ENCODE results near the gene ATF1.
"Not testable (repeated sequence)": the region's sequence is repeated elsewhere in the genome, so short reads cannot be mapped to it uniquely, and the experiment has no call there.

Gene ATF1

DNA sequence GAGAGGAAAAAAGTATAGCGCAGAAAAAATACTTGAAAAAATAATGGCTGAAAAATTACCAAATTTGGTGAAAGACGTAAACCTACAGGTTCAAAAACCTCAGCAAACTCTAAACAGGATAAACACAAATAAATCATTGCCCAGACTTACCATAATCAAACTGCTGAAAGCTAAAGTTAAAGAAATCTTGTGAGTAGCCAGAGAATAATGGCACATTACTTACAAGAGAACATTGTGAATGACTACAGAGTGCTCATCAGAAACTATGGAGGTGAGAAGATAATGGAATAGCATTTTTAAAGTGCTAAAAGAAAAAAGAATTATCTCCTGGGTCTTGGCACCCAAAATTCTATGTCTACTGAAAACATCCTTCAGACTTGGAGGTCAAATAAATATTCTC lies 36.0 kb downstream of the ATF1 start:
- no peak for DNase-seq (ENCODE audit: low read depth in 3 of 3)

DNA sequence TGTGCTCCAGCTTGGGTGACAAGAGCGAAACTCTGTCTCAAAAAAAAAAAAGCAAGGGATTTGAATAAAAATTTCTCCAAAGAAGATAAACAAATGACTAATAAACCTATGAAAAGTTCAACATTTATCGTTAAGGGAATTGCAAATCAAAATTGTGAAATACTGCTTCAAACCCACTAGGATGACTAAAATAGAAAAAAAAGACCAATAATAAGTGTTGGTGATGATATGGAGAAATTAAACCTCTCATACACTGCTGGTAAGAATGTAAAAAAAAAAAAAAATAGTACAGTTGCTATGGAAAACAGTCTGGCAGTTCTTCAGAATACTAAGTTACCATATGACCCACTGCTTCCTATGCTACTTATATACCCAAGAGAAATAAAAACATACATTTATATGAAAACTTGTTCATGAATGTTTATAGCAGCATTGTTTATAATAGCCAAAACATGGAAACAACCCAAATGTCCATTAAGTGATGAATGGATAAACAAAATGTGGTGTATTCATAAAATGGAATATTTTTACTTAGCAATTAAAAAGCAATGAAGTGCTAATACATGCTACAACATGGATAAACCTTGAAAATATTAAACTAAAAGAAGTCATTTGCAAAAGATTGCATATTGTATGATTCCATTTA lies 39.5 kb downstream of the ATF1 start:
- no peak for DNase-seq (ENCODE audit: low read depth in 3 of 3)

DNA sequence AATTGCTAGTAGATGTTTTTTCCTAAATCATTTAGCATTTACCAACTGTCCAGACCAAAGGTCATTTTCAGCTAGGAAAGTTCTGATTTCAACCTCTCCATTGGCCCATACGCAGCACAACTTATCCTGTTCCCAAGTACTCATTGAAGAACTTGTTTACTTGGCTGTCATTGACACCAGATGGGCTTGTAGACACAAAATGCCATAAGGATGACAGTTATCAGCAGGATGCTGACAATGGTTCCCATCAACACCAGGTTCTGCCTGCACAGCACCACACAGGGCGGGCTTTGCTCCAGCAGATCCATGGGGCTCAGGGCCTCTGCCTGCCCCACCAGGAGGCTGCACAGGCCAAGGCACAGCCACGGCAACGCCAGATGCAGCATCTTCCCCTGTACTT lies 42.3 kb downstream of the ATF1 start:
- no peak for DNase-seq (ENCODE audit: low read depth in 3 of 3)

DNA sequence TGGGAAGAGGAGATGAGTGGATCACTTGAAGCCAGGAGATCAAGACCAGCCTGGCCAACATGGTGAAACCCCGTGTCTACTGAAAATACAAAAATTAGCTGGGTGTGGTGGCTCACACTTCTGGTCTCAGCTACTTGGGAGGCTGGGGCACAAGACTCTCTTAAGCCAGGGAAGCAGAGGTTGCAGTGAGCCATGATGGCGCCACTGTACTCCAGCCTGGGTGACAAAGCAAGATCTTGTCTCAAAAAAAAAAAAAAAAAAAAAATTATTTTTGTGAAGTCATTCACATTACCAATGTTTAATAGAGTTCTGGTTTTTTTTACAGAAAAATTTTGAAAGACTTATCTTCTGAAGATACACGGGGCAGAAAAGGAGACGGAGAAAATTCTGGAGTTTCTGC lies 45.2 kb downstream of the ATF1 start:
- not testable (repeated sequence) for DNase-seq (ENCODE audit: low read depth in 3 of 3)

DNA sequence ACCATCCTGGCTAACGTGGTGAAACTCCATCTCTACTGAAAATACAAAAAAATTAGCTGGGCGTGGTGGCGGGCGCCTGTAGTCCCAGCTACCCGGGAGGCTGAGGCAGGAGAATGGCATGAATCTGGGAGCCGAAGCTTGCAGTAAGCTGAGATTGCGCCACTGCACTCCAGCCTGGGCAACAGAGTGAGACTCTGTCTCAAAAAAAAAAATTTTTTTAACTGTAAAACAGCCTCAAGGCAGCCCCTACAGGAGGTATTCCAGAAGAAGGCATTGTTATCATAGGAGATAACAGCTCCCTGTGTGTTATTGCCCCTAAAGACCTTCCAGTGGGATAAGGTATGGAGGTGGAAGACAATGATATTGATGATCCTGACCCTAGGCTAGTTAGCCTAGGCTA lies 51.0 kb downstream of the ATF1 start:
- DNase-seq (ENCODE audit: low read depth in 3 of 3), result not testable (repeated sequence)

DNA sequence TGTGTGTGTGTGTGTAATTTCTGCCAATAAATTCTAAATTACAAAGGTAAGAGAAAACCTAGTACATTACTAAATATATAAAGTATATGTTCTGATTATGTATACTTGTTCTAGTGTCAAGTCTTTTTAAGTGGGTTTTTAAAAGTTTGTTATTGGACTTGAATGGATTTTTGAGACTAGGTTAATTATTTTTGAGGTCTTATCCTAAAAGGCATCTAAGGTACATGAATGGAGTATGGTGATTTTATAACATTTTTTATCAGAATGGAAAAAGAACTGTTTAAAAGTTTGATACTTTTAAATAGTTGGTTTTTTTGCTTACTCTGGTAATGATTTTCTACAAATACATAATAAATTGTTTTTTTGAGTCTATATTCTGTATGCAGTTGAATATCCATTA lies 56.3 kb downstream of the ATF1 start:
- DNase-seq (ENCODE audit: low read depth in 3 of 3), result no peak

DNA sequence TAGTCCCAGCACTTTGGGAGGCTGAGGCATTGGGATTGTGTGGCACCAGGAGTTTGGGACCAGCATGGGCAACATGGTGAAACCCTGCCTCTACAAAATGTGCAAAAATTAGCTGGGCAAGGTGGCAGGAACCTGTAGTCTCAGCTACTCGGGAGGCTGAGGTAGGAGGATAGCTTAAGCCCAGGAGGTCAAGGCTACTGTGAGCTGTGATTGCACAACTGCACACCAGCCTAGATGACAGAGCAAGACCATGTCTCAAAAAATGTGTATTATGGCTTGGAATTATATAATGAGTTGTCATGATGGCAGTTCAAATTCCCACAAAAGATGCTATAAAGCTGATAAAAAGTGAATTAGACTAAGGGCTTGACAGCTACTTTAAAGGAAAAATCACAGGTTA lies 58.2 kb downstream of the ATF1 start:
- no peak for DNase-seq (ENCODE audit: low read depth in 3 of 3)

DNA sequence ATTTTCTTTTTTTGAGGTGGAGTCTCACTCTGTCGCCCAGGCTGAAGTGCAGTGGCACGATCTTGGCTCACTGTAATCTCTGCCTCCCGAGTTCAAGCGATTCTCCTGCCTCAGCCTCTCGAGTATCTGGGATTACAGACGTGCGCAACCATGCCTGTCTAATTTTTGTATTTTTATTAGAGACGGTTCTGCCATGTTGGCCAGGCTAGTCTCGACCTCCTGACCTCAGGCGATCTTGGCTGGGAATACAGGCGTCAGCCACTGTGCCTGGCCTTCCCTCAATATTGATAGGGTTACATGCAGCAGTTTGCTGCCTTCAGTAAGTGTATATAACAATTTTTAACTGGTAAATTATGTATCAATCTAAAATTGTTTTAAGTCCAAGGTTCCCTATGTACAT lies 59.8 kb downstream of the ATF1 start:
- not testable (repeated sequence) for DNase-seq (ENCODE audit: low read depth in 3 of 3)

DNA sequence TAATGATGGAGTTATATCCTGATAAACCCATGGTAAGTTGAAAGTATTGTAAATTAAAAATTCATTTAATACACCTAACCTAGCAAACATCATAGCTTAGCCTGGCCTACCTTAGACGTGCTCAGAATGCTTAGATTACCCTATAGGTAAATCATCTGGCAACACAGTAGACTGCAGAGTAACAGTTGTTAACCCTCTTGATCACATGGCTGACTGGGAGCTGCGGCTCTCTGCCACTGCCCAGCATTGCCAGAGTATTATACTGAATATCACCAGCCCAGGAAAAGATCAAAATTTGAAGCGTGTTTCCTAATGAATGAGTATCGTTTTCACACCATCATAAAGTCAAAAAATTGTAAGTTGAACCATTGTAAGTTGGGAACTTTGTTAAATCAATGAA lies 61.0 kb downstream of the ATF1 start:
- no peak for DNase-seq (ENCODE audit: low read depth in 3 of 3)

DNA sequence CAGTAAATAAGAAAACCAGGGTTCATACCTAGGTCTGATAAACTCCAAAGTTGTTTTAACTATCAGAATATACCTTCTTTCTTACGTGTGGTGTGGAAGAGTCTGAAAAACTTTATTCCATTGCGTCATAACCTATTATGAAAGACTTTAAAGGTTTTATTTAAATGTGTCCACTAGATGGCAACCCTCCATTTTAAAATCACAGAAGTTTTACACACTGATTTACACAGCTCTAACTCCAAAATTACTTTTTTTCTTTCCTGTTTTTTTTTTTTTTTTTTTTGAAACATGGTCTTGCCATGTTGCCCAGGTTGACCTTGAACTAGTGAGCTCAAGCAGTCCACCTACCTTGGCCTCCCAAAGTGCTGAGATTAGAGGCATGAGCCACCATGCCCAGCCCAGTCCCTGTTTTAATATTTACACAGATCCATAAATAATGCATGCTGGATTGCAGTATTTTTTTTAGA lies 61.5 kb downstream of the ATF1 start:
- DNase-seq (ENCODE audit: low read depth in 3 of 3), result no peak

DNA sequence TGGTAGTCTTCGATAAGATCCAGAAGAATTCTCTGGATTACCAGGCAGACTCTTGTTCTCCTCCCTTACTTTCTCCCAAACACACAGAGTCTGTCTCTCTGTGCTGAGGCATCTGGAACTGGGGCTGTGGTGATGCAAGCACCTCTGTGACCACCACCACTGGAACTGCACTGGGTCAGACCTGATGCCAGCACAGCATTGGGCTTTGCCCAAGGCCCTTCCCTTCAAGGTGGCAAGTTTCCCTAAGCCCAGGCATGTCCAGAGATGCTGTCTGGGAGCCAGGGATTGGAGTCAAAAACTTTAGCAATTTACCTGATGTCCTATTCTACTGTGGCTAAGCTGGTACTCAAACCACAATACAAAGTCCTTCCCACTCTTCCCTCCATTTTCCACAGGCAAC lies 64.2 kb downstream of the ATF1 start:
- DNase-seq (ENCODE audit: low read depth in 3 of 3), result no peak

DNA sequence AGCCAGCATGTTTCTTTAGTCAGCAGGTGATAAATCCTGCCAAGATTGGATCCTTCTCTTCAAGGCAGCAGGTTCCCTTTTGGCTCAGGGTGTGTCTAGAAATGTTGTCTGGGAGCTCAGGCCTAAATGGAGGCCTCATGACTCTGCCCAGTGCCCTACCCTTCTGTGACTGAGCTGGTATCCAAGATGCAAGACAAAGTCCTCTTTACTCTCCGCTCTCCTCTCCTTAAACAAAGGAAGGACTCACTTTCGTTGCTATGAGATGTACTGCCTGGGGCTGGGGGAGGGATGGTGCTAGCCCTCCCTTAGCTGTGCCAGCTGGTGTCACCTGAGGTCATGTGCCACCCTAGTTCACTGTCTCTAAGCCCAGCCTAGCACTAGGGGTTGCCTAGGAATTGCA lies 65.0 kb downstream of the ATF1 start:
- DNase-seq (ENCODE audit: low read depth in 3 of 3), result no peak

DNA sequence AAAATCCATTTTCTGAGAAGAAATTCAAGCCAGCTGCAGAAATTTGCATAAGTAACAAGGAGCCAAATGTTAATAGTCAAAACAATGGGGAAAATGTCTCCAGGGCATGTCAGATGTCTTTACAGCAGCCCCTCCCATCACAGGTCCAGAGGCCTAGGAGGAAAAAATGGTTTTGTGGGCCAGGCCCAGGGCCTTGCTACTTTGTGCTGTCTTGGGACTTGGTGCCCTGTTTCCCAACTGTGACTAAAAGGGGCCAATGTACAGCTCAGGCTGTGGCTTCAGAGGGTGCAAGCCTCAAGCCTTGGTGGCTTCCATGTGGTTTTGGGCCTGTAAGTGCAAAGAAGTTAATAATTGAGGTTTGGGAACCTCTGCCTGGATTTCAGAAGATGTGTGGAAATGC lies 69.9 kb downstream of the ATF1 start:
- not testable (repeated sequence) for DNase-seq (ENCODE audit: low read depth in 3 of 3)

DNA sequence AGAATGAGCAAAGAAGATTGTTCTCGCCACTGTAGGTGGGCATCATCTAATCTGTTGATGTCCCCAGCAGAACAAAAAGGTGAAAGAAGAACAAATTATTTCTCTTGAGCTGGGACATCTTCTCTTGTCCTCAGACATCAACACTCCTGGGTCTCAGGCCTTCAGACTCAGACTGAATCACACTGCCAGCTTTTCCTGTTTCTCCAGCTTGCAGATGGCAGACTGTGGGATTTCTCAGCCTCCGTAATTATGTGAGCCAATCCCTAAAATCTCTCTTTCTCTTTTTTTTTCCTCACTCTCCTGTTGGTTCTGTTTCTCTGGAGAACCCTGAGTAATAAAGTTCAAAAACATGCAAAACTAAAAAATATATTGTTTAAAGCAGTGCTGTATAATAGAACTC lies 75.1 kb downstream of the ATF1 start:
- DNase-seq (ENCODE audit: low read depth in 3 of 3), result no peak

DNA sequence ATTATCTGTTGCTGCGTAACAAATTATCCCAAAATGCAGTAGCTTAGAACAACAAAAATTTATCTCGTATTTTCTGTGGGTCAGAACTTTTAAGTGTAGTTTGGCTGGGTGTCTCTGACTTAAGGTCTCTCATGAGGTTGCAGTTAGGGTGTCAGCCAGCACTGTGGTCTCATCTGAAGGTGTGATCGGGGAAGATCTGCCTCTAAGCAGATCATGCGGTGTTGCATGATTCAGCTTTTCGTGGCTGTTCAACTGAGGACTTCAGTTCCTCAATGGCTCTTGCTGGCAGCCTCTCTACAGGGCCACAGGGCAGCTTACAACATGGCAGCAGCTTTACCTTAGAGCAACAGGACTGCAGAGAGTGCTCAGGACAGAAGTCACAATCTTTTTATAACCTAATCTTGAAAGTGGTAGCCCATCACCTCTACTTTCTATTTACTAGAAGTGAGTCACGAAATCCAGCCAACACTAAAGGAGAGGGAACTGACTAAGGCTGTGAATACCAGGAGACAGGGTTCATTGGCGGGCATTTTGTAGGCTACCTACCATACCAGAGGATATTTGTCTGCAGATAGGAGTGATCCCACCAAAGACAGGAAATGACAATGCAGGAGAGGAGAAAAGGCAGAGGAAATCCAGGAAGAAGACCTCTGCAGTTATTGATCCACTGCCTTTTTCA lies 77.0 kb downstream of the ATF1 start:
- no peak for DNase-seq (ENCODE audit: low read depth in 3 of 3)

DNA sequence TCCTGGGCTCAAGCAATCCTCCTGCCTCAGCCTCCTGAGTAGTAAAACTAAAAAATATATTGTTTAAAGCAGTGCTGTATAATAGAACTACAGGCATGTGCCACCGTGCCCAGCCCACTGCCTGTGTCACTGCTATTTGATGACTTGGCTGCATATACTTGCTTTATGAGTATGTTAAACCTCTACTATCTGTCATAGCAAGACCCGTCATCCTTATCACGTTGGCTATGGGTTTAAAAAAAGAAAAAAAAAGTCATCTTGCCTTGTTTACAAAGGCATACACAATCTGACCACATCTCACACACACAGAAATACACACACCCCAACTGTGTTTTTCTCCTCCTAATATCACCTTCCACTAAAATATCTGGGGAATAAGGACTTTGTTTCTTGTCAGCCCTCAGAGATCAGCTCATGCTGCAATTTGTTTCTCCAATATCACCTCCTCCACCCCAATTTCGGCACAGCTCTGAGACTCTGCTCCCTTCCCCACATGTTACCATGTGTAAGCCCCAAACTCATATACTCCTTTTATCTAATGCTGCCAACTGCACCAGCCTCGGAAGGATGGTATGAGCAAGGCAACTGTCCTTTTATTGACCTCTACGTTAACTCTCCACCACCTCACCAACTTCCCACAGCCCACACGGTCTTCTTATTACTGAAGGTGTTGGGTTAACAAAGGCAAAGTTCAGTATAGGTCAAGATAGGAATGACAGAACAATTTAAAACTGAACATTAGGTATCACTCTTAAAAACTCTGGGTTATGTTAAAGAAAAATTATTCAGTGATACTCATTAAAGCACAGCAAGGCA lies 78.0 kb downstream of the ATF1 start:
- no peak for DNase-seq (ENCODE audit: low read depth in 3 of 3)

DNA sequence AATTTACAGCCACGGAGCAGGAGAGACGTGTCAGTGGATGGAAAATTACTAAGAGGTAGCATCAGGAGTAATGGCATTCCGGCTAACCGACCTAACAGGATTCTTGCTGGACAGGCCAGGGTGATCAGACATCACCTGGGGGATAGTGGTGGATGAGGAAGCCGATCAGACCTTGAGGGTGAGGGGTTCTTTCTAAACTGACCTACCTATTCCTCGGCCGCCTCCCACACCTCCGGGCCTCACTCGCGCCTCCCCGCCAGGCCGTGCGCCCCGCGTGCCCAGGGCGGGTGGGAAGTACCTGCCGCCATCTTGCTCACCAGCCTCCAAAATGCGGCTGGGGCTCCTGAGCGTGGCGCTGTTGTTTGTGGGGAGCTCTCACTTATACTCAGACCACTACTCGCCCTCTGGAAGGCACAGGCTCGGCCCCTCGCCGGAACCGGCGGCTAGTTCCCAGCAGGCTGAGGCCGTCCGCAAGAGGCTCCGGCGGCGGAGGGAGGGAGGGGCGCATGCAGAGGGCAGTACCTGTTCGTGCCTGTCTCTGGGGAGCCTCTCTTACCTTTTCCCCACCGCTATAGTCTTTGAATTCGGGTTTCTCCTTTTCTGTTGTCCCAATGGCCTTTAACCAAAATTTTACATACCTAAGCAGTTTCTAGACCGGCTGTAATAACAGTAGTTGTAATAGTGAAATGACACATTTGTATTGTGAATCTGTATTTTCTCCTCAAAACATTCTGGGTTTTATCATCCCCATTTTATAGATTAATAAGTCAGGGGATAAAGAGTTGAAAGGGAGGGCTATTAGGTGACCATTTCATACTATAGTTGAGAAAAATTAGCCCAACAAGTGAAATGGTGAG lies 79.0 kb downstream of the ATF1 start, which contains the start of gene TMPRSS12:
TSS of gene TMPRSS12 (plus strand) at position 290 of the 857 bp plus-strand sequence. CDS start at position 329, 39 bp downstream.
- DNase-seq (ENCODE audit: low read depth in 3 of 3), result no peak

DNA sequence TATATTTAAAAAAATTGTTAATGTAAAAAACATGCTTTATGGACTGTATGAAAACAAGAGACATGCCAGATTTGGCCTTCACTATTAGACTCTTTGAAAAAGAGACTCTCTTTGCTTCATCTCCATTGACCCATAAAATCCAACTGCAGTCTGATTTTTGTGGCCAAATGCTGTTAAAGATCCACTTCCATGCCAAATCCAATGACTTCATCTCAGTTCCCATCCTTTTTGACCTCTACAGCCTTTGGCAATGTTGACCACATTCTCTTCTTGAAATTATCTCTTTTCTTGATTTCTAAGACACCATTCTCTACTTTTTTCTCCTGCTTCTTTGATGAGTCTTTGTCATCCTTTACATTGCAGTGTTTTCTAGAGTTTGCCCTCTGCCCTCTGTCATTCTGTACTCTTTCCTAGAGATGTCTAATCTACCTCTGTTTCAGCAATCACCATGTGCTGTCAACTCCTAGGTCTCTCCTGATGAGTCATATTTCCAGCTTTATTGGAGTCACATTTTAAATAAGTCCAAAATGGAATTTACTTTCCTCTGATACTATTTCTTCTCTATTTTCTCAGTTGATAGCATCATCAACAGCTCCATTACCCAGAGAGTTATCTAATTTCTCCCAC lies 81.2 kb downstream of the ATF1 start:
- no peak for DNase-seq (ENCODE audit: low read depth in 3 of 3)

DNA sequence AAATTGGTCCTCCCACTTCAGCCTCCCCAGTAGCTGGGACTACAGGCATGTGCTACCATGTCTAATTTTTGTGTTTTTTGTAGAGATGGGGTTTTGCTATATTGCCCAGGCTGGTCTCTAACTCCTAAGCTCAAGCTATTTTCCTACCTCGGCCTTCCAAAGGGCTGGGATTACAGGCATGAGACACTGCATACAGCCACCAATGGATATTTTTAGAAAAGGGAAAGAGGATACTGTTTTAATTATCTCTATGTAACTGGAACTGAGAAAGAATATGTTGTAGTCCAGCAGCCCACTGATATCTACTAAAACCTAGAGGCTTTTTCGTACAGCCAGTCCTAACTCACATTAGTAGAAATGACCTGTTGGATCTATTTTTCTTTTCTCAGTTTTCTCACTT lies 85.1 kb downstream of the ATF1 start:
- DNase-seq (ENCODE audit: low read depth in 3 of 3), result no peak

DNA sequence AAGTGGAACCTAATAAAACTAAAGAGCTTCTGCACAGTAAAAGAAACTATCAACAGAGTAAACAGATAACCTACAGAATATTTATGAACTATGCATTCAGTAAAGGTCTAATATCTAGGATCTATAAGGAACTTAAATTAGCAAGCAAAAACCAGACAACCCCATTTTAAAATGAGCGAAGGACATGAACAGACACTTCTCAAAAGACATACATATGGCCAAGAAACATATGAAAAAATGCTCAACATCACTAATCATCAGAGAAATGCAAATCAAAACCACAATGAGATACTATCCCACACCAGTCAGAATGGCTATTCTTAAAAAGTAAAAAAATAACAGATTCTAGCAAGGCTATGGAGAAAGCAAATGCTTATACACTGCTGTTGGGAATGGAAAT lies 91.3 kb downstream of the ATF1 start:
- DNase-seq (ENCODE audit: low read depth in 3 of 3), result not testable (repeated sequence)

DNA sequence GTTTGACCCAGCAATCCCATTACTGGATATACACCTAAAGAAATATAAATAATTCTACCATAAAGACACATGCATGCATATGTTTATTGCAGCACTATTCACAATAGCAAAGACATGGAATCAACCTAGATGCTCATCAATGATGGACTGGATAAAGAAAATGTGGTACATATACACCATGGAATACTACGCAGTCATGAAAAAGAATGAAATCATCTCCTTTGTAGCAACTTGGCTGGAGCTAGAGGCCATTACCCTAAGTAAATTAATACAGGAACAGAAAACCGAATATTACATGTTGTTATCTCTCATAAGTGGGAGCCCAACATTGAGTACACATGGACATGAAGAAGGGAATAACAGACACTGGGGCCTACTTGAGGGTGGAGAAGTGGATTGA lies 91.8 kb downstream of the ATF1 start:
- DNase-seq (ENCODE audit: low read depth in 3 of 3), result not testable (repeated sequence)
